LNCAP (cell line): ENCODE results near the gene DCC.

Experiments used
- CTCF ChIP-seq: fragments of 450-650 bp; IDR thresholded peaks from 2 replicates; pipeline ENCODE4 v1.5.1; 2017; ENCODE audit warnings: mild to moderate bottlenecking

Gene DCC

GRCh38 chr18:52766002-52766545, 426.1 kb downstream of the DCC start:
- TF ChIP-seq CTCF: no peak

- no peak for TF ChIP-seq CTCF
These were observed 441.1 kb downstream of the DCC start for GRCh38 chr18:52781113-52781512.

GRCh38 chr18:52791321-52791720, 451.3 kb downstream of the DCC start:
- TF ChIP-seq CTCF: no peak

GRCh38 chr18:52812834-52813233, 472.8 kb downstream of the DCC start:
- TF ChIP-seq CTCF: no peak

GRCh38 chr18:52813635-52814416, 473.8 kb downstream of the DCC start:
- no peak for TF ChIP-seq CTCF

GRCh38 chr18:52815651-52816050, 475.7 kb downstream of the DCC start:
- no peak for TF ChIP-seq CTCF

GRCh38 chr18:52816121-52816520, 476.1 kb downstream of the DCC start:
- TF ChIP-seq CTCF: no peak
